HCT116 (cell line): Measurements from ENCODE around the gene A2ML1.
"Not testable (repeated sequence)": the region's sequence is repeated elsewhere in the genome, so short reads cannot be mapped to it uniquely, and the experiment has no call there.

Source experiments
- ATF3 ChIP-seq: IDR thresholded peaks from 2 replicates; pipeline ENCODE4 v1.6.1; 2012
- CTCF ChIP-seq, 3 experiments: fragments of 200-600 bp in 1 of 3; sonication (generic) in 1 of 3; IDR thresholded peaks in 2 of 3; conservative IDR thresholded peaks in 1 of 3; 2 replicates each; pipeline ENCODE4 v1.5.1; 2012 to 2017; ENCODE audit warnings: low read depth in 2 of 3, low read length in 2 of 3, antibody characterized with exemption in 1 of 3, borderline replicate concordance in 1 of 3, control low read depth in 1 of 3, mild to moderate bottlenecking in 1 of 3, mixed read lengths in 1 of 3, mixed run types in 1 of 3, moderate library complexity in 1 of 3; ENCODE audit not compliant: insufficient read depth in 1 of 3
- EZH2 ChIP-seq: fragments of 200-600 bp; sonication (generic); IDR thresholded peaks from 2 replicates; pipeline ENCODE4 v1.6.1; 2017; ENCODE audit warnings: antibody characterized with exemption, mixed run types
- FOSL1 ChIP-seq: IDR thresholded peaks from 2 replicates; pipeline ENCODE4 v1.6.1; 2012; ENCODE audit warnings: low read depth
- JUND ChIP-seq: IDR thresholded peaks from 2 replicates; pipeline ENCODE4 v1.6.1; 2012
- POLR2A ChIP-seq: IDR thresholded peaks from 2 replicates; pipeline ENCODE4 v1.7.0; 2011; ENCODE audit warnings: borderline replicate concordance; ENCODE audit not compliant: insufficient read depth, insufficient read length; ENCODE audit errors: extremely low read depth
- POLR2AphosphoS5 ChIP-seq: IDR thresholded peaks from 2 replicates; pipeline ENCODE4 v1.6.1; 2011; ENCODE audit warnings: mild to moderate bottlenecking, low read depth, low read length, moderate library complexity
- RAD21 ChIP-seq: IDR thresholded peaks from 2 replicates; pipeline ENCODE4 v1.6.1; 2012; ENCODE audit warnings: low read depth, mild to moderate bottlenecking
- REST ChIP-seq: IDR thresholded peaks from 2 replicates; pipeline ENCODE4 v1.6.1; 2012; ENCODE audit warnings: low read depth
- SRF ChIP-seq: IDR thresholded peaks from 2 replicates; pipeline ENCODE4 v1.6.1; 2012; ENCODE audit warnings: low read depth
- ZBTB33 ChIP-seq: IDR thresholded peaks from 2 replicates; pipeline ENCODE4 v1.6.1; 2011; ENCODE audit warnings: mild to moderate bottlenecking, low read length, moderate library complexity; ENCODE audit not compliant: insufficient replicate concordance; ENCODE audit errors: extremely low read depth
- ZFX ChIP-seq: fragments of 450-650 bp; IDR thresholded peaks from 2 replicates; pipeline ENCODE4 v1.6.1; 2017
- ZNF274 ChIP-seq: fragments of 200-500 bp; sonication (Bioruptor generic); IDR thresholded peaks from 2 replicates; pipeline ENCODE4 v1.6.1; 2014; ENCODE audit warnings: mild to moderate bottlenecking, low read depth, low read length, inconsistent platforms

- not testable (repeated sequence) for TF ChIP-seq EZH2; CTCF (IDR thresholded peaks at IDR 0.05 in 2 of 3, conservative IDR thresholded peaks at IDR 0.05 in 1 of 3; ENCODE audit: borderline replicate concordance in 1 of 3, insufficient read depth in 1 of 3, low read depth in 2 of 3, low read length in 2 of 3); POLR2AphosphoS5; JUND; ATF3; POLR2A; ZNF274; REST; RAD21; FOSL1; ZFX; ZBTB33; SRF
Measured at GRCh38 chr12:8820676-8821407, 1.6 kb upstream of the A2ML1 start.
